ENCODE results near the gene NPLOC4. TPM values are rescaled to one million over a fixed set of nuclear protein-coding genes. Genes with fewer than 3 reads are reported as not detected.

NPLOC4 gene
- total RNA-seq, 3 donors from 2014 or later = 78.4 to 89.5 (median 78.6) TPM

GRCh38 chr17:81652906-81653771, 16.2 kb upstream of the NPLOC4 start:
- Histone ChIP-seq H3K4me3 (no peak overlapping the region), H3K9me3 (no peaks in the 10 kb centered on the region), H3K4me1 (ENCODE audit: low read depth) (no peaks in the 10 kb centered on the region), H3K36me3 (ENCODE audit: low read depth) (no peaks in the 10 kb centered on the region)
- intact Hi-C loops (cut with DNase I, micrococcal nuclease) = no loop called here
- DNase-seq (no peak), ATAC-seq (no peak)
- TF ChIP-seq CTCF (IDR thresholded peaks at IDR 0.05) = no peak

- Histone ChIP-seq H3K4me1 (ENCODE audit: low read depth) (no peaks in the 10 kb centered on the region), H3K9me3 (no peaks in the 10 kb centered on the region), H3K36me3 (ENCODE audit: low read depth) (no peaks in the 10 kb centered on the region), H3K4me3 (no peak overlapping the region)
- ATAC-seq (no peak), DNase-seq (no peak)
- TF ChIP-seq CTCF (IDR thresholded peaks at IDR 0.05) = no peak
- intact Hi-C loops (cut with DNase I, micrococcal nuclease) = no loop called here
Measured at GRCh38 chr17:81651692-81652091, 14.8 kb upstream of the NPLOC4 start.

- Histone ChIP-seq H3K4me1 (ENCODE audit: low read depth) (no peaks in the 10 kb centered on the region), H3K36me3 (ENCODE audit: low read depth) (no peaks in the 10 kb centered on the region), H3K4me3 (no peak overlapping the region), H3K9me3 (no peaks in the 10 kb centered on the region)
- ATAC-seq = no peak
- intact Hi-C loops (cut with DNase I, micrococcal nuclease) = no loop called here
- TF ChIP-seq CTCF (IDR thresholded peaks at IDR 0.05) = no peak
- no peak for DNase-seq
Measured at GRCh38 chr17:81650951-81651350, 14.0 kb upstream of the NPLOC4 start.

DNA sequence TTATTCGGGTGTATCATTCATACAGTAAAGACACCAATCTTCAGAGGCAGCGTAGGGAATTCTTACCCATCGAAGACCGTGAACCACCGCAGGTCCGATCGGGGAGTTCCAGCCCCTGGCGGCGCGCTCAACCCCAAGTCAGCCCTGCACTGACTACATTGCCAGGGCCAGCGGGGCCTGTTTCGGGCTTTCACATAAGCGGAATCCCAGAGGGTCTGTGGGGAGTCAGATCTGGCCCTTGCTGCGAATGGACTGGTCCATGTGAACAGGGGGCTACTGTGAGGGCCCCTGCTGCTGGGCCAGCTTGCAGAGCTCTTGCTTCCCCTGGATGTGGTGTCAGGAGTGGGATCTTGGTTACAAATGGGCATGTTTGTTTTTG, 11.8 kb upstream of the NPLOC4 start:
- no peak for ATAC-seq
- intact Hi-C loops (cut with DNase I, micrococcal nuclease) = no loop called here
- H3K4me3 ChIP-seq = no peak overlapping the region
- DNase-seq = no peak
- H3K9me3 ChIP-seq = no peaks in the 10 kb centered on the region
- no peaks in the 10 kb centered on the region for H3K36me3 ChIP-seq (ENCODE audit: low read depth)
- no peak for TF ChIP-seq CTCF (IDR thresholded peaks at IDR 0.05)
- no peaks in the 10 kb centered on the region for H3K4me1 ChIP-seq (ENCODE audit: low read depth)

DNA sequence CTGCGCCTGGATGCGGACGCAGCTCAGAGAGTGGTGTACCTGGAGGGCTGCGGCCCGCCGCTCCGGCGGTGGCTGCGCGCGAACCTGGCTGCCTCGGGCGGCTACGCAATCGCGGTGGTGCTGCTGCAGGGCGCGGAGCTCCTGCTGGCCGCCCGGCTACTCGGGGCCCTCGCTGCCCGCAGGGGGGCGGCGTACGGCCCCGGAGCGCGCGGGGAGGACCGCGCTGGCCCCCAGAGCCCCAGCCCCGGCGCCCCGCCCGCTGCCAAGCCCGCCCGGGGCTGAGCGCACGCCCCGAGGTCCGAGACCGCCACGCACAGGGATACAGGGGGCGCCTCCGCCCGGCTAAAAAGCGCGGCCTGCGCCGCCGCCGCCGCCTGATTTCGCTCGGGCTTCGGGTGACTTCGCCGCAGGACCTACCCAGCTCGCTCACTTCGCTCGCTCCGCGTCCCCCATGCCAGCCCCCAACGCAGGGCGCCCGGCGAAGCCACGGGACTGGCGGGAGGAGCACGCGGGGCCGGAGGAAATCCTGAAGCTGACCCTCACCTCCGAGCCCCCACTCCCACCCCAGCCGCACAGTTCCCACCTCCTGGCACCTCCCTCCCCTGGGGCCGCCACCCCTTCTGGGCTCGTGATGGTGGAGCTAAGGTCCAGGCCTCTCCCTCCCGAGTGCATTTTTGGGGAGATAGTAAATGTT, 11.2 kb upstream of the NPLOC4 start:
- no peaks in the 10 kb centered on the region for H3K9me3 ChIP-seq
- TF ChIP-seq CTCF (IDR thresholded peaks at IDR 0.05) = no peak
- no peak for ATAC-seq
- H3K4me3 ChIP-seq = no peak overlapping the region
- intact Hi-C loops (cut with DNase I, micrococcal nuclease) = no loop called here
- DNase-seq = no peak
- no peaks in the 10 kb centered on the region for H3K4me1 ChIP-seq (ENCODE audit: low read depth)
- H3K36me3 ChIP-seq (ENCODE audit: low read depth) = no peaks in the 10 kb centered on the region

Data from mucosa of descending colon (tissue), 3 donors.